Measurements from ENCODE around the gene TRIO. TPM values are rescaled to one million over a fixed set of nuclear protein-coding genes. Genes with fewer than 3 reads are reported as not detected.
A peak's percentile ranks its signal among the peaks of the same experiment; 100 is the strongest.

The TRIO gene
- polyA plus RNA-seq, 10 donors = 151 to 228 (median 197) TPM

DNA sequence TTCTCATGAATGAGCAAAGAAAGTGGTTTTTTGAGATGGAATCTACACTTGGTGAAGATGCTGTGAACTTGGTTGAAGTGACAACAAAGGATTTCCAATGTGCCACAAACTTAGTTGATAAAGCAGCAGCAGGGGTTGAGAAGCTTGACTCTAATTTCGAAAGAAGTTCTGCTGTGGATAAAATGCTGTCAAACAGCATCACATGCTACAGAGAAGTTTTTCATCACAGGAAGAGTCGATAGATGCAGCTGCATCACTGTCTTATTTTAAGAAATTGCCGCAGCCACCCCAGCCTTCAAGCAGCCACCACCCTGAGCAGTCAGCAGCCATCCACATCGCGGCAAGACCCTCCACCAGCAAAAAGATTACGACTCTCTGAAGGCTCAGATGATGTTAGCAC lies 78.6 kb downstream of the TRIO start:
- no peak for DNase-seq

DNA sequence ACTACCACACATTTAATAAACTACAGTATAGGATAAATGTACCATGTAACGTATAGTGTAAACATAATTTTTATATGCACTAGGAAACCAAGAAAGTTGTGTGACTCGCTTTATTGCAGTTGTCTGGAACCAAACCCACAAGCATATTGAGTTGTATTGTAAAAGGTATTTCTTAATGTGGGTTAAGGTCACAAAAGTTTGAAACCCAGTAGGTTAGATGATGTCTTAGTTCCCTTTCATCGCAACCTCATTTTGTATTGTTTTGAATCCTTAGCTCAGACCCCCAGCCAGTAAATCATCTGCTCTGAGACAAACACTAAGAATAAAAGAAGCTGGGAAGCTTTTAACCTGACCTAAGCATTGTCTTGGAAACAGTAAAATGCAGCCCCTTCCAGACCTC lies 79.1 kb downstream of the TRIO start:
- no peak for DNase-seq

DNA sequence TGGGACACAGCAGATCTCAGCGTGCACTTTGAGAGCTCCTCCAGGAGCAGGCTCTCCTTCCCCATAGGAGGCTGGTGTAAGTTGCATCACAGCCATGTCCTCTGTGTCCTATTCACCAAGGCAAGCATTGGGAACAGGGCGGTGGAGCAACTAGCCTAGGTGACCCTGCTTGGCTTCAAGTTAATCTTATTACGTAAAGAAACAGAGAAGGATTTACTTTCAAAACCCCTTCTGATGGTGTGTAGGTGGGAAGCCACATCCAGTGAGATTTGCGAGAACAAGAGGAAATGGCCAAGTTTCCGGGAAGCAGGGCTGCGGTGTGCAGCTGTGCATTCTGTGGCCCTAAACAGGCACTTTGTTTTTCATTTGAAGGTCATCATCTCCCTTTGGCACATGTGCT lies 80.2 kb downstream of the TRIO start:
- DNase-seq = peak in 1 of 3 donors; percentile 49

DNA sequence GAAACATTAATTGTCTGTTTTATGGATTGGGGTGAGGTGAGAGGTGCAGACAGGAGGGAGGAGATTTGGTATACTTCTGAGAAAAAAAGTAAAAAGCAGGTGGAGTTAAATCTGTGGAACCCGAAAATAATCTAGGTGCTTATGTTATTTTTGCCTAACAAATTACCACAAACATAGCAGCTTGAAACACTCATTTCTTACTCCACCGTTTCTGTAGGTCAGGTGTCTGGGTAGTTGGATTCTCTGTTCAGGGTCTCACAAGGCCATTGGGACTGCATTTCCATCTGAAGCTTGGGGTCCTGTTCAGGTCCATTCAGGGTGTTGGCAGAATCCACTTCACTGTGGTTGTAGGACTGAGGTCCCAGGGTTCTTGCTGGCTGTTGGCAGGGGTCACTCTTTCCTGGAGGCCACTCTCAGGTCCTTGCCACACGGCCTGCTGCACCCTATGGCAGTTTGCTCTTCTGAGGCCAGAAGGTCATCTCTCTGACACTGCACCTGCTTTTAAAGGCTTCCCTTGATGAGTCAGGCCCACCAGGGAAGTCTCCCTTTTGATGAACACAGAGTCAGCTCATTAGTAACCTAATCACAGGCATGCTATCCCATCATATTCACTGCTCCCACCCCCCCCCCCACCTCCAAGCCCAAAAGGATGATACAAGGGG lies 82.2 kb downstream of the TRIO start:
- no peak for DNase-seq

DNA sequence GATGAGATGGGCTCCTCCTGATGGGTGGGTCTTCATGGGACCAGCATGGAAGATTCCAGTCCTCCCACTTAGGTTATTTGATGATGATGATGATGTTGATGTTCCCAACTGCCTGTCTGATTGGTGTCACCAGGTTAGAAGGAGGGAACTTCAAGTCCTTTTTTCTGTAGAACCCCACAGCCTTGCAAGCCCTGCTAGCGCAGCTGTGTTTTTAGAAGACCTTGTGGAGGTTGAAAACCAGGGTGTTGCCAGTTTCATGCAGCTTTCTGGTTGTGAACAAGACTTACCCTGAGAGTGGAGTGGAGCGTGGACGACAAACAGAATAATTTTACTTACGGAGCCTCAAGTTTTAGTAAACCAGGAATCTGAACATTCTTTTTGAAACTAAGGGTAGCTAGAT lies 83.0 kb downstream of the TRIO start:
- no peak for DNase-seq

DNA sequence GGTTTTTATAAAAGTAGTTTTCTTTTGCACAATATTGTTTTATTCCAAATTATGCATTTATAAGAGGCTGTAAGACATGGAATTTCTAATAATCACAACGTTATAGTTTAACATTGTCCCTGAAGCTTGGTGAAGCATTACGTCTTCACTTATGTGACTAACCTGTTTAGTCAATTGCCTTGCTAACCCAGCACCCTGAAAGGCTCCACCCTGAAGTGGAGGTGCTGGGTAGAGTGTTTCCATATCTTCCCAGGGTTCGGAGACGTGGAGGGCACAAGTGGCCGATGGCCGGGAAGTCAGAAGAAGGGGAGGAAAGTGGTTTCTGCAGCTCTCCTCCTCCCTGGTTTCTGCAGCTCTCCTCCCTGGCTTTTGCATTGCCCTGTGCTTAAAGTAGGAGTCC lies 83.4 kb downstream of the TRIO start:
- DNase-seq = no peak

DNA sequence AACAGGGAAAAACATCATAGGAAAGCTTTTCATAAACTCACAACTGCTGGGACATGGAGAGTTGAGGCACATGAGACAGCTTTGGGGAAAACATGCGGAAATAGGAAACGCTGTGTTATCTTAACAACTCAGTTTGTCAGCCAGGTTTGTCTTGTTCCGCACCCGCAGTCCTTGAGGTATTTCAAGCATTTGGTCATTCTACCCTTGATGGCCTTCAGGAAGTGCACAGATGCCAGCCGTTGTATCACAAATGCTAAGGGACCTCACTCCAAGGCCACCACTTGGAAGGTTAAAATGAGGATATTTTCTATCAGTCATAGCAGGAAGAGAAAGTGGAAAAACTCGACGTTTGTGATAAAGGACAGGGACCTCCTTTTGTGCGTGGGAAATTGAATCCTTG lies 83.8 kb downstream of the TRIO start:
- no peak for DNase-seq

DNA sequence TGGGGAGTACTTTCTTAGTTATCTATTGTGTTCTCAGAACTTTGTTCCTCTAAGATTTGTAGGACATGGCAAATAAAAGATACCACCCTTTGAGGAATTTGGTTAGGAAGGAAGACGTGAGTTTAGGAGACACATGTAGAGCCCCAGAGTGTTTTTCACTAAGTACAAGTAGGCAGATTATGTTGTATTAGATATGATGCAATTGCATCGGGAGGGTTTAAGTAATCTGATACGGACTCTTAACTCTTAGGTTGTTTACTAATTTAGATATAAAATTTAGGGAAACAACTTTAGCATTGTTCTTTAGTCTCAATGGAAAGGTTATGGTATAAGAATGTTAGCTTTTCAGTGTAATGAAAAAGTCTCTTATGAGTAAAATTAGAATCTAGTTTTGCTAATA lies 84.4 kb downstream of the TRIO start:
- no peak for DNase-seq

DNA sequence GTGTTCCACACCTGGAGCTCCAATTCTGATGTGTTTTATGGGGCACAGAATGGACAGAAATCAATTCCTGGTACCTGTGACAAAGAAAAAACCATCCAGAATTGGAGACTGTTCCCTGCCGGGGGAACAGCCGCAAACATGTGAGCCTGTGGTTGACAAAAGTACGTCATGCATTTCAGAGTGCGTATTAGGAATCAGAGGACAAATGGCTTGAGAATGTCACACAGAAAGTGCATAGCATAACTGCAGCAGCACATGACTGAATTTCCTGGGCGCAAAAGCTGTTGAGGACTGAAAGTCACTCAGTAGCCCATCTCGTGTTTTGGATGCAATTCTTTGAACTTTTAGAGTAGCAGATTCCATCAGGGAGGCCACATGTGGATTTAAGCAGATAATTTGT lies 85.1 kb downstream of the TRIO start:
- peak in 1 of 3 donors; percentile 64 for DNase-seq

DNA sequence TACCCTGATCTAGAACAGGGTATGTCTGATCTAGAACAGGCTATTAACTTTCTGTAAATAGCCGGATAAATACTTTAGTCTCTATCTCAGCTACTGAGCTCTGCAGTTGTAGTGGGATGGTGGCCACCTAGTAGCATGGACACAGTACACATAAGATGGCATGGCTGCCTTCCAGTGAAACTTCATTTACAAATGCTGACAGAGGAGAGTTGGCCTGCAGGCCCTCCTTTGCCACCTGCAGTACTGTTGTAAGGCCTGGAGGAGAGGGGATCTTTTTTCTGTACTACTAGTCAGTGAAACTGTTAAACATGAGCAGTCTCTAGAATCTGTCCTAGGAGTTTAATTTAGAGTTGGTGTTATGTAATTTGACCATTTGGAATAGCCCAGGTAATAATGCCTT lies 86.0 kb downstream of the TRIO start:
- DNase-seq = no peak

DNA sequence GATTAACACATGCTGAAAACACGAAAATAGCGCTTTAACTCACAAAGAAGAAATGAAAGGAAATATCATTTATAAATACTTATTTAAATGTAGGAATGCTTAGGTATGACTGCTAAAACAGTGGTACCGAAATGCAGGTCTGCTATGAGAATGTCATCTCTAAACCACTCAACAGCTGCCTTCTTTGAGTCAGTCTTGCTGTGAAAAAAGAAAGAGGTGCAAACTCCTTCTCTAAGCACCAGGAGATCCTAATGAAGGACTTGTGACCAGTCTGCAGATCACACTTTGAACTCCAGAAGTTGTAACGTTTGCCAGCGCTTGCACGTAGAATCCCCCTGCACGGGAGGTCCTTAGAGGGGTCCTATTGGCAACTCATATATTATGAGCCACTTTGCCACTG lies 86.6 kb downstream of the TRIO start:
- no peak for DNase-seq

DNA sequence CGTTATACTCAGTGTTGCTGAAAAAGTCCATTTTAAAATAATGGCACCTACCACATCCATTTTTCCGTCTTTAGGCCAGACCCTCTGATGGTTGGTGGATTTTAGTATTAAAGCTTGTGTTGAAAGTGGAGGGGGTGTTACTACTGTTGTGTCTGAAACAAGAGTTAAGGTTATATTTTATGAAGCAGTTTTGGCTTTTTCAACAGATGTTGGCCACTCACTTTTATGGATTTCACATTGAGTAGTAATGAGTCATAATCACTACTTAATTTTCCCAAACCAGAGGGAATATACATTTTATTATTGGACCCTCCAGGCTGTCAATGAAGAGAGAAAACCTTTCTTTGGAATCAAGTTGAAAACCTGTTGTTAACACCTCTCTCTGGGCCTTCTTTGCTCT lies 88.0 kb downstream of the TRIO start:
- no peak for DNase-seq

DNA sequence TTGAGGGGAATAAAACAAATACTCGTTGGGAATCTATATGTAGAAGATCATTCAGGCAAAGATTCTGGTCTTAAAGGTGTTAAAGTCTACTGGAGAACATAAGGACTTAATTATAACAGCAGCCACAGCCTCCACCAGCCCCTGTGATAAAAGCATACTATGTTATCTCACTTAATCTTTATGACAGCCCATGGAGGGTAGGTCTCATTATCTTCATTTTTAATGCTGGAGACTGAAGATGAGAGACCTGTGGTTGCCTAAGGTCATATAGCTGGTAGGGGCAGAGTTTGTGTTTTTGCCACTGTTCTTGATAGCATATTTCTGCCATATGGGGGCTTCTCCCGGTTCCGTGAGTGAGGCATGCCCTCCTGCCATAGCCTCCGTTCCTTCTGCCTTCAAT lies 88.7 kb downstream of the TRIO start:
- no peak for DNase-seq

DNA sequence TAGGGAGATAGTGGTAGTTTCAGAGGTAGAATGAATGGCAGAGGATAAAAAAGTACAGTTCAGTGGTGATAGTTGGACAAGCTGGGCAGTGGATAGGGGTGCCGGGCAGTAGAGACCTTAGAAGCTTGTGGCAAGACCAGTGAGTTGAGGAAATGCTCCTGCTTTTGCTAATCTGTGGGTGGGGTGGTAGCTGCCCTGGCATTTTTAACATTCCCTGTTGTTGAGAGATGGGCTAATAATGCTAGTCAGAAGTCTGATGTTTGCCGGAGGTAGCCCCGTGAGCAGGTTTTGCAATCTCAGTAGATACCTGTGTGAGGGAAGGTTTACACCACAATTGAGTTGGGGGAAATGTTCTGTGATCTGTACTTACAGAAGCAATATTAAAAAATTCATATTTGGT lies 91.1 kb downstream of the TRIO start:
- no peak for DNase-seq

DNA sequence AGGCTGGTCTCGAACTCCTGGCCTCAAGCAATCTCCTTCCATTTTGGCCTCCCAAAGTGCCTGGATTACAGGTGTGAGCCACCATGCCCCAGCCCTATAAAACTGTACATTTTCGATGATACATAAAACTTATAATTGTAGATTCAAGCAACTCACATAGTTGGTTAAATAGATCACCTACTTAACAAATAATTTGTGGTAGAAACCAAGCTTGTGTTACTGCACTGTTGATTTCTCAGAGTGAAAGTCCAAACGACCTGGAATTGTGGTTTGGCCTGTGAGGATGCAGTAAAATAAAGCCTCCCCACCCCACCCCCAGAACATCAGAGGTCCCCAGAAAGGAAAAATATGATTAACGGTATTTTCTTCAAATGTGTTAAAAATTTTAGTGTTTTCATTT lies 92.7 kb downstream of the TRIO start:
- DNase-seq = no peak

DNA sequence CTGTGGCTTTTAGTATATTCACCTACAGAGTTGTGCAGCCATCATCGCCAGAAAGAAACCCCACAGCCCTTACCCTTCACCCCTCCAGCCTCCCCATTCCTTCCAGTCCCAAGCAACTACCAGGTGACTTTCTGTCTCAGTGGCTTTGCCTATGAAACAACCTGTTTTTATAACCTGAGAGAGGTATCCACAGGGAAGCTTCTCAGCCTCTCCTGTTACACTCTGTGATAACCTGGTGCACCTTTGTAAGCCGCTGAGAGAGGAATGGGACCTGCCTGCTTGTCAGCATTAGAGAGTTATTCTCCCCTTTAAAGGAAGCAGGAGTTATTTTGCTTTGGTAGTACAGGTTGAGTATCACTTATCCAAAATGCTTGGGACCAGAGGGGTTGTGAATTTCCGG lies 93.6 kb downstream of the TRIO start:
- DNase-seq = no peak

DNA sequence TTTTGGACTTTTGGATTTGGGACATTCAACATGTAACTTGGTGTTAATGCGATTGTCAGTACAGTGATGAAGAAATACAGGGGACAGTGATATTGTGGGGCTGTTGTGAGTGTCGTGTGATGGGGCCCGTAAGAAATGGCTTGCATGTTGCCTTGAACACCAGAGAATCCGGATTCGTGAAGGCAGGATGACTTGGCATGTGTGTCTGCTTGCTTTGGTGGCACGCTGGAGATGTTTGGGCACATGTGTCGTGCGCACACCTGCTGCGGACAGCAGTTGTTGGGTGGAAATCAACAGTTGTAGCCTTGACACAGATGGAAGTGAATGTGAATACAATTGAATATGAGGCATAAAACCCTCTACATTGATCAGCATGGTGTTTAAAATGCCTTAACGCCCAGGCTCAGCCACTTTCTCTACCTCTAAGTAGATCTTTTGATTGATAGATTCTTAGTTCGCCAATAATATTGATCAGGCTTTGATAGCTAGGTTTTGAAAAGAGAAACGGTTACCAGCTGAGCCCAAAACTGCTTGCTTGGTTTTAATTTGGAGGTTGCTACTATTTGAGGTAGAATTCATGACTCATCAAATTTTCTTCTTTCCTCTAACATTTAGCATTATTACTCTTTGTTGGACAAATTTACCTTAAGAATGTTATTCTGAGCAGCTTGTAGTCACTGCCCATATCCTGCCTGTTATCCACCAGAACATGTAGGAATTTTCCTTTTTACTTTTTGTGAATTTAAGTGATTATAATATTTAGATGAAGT lies 94.4 kb downstream of the TRIO start:
- DNase-seq = peak in 1 of 3 donors; percentile 46

DNA sequence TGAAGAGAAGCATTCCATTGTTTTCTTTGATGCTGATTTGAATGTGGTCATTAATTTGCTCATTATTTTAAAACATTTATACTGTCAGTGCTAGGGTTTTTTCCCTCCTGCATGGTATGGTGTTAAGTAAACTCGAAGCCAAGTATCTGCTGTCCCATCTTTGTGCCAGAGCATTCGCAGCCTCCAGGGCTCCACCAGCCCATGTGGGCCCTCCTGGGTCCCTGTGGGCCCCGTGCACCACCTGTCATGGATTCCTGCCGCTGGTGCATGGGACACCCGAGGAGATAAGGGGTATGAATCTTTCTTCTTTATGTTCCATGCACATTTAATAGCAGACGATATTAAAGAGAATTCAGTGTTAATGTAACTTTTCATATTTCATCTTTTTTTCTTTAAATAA lies 95.1 kb downstream of the TRIO start:
- no peak for DNase-seq

DNA sequence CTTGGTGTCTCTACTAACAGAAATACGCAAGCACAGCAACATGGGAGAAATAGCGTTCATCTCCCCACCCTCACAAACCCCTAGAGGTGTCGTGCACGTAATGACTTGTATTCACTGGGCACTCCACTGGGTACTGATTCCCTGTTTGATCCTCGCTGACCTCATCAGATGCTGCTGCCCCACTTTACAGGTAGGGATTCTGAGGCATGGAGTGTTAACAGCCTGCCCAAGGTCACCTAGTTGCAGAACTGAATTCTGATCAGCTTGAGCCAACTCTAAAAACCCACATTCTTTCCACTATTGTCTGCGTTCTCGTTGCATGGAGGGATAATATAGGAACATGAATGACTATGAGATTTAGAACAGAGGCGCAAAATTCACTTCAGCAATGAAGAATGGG lies 96.3 kb downstream of the TRIO start:
- DNase-seq = no peak

DNA sequence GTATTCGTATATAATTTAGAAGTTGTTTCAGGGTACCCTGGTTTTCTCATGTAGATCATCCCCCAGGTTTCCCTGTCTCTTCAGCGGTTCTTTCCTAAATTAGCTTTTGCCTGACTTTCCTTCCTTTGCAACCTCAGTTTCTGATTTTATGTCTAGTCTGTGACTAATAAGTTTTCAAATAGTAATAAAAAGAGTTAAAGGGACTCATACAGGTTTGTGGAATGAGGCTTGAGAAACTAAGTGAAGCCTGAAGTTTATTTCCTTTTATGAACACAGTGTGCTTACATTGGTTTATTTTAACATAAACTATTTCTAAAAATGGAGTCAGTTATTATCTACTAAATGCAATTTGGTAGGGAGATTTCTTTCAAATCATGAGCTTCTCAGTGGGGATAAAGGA lies 96.8 kb downstream of the TRIO start:
- no peak for DNase-seq

DNA sequence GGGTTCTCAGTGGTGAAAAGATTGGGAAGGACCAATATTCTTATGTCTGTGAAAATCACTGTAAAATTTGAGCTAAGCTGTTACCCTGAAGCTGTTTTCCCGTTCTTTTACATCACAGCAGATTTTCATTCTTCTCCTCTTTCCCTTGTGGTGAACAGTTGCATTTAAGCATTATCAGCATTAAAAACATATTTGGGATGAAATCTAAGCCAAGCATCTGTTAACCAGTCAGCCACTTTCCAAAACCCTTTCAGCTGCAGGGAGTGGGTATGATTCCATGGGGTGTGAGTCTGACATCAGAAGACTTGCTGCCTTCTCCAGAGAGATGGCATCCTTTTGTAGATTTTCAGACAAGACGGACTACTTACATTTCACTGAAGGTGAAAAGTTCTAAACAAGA lies 97.2 kb downstream of the TRIO start:
- DNase-seq = peak in 2 of 3 donors; percentile 51 to 54

DNA sequence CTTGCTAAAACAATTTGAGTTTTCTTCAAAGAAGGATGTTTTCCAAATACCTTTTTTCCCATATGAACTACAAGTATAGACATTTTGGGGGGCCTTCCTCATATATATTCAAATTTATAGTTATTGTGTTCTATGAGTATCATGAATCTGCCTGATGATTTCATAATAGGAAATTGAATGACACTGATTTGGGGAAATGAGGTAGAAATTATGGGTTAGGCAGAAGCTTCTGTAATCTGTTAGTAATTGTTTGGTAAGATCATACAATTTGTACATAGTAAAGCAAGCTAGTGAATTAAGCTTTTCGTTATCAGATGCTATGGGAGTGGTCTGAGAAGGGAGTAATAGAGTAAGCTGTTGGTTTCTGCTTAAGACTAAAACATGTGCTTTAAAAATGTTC lies 98.0 kb downstream of the TRIO start:
- DNase-seq = no peak

DNA sequence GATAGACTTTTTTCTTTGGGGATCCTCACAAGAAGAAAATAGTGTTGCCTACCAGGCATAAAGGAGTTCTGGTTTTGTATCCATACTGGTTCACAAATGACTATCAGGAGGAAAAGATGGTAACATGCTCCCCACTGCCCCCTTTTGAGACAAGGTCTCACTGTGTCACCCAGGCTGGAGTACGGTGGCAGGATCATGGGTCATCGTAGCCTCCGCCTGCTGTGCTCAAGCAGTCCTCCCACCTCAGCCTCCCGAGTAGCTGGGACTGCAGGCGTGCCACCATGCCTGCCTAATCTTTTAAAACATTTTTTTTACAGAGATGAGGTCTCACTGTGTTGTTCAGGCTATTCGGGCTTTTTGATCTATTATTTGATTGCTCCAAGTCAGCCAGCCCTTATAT lies 99.3 kb downstream of the TRIO start:
- DNase-seq = no peak

DNA sequence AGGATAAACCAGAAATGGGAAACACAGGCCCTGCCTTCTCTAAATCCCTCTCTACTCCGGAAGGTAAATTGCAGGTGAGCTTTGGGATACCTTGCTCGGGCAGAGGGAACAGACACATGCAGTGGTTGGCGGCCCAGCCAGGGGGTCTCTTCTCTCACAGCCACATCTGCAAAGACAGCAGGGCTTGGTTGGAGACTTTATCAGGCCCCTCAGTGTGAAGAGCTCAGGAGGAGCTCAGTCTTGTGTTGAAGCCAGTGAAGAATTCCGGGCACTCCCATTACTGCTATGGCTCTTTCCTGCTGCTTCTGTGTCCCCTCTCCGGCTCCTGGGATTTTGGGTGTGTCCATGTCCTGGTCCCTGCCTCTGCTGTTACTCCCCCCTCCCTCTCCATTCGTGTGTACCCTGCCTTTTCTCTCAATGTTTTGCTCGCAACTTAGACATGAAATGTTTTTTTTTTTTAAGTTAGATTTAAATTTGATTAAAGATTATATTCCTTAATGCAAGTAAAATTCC lies 99.8 kb downstream of the TRIO start:
- DNase-seq = no peak
